Lower leg skin (tissue), 4 donors: ENCODE measurements around the gene PLCH1. TPM values are rescaled to one million over a fixed set of nuclear protein-coding genes. Genes with fewer than 3 reads are reported as not detected.

Source experiments
- DNase-seq, 2 donors: peaks; one replicate each; pipeline ENCODE4 v3.0.0-alpha.2; 2019; ENCODE audit warnings: low spot score in 2 of 2
- H3K4me3 ChIP-seq: fragments of 200-600 bp; sonication (generic); 2 replicates; pipeline ENCODE4 v1.5.1; 2017; ENCODE audit warnings: mild to moderate bottlenecking, low read depth; ENCODE audit not compliant: poor library complexity, severe bottlenecking
- POLR2A ChIP-seq, 2 donors: fragments of 450-650 bp; IDR thresholded peaks; one replicate each; pipeline ENCODE4 v1.6.1; 2016 to 2017; ENCODE audit warnings: antibody characterized with exemption in 2 of 2, mild to moderate bottlenecking in 1 of 2, moderate library complexity in 1 of 2
- WGBS, 2 donors: methylation state at CpG; one replicate each; pipeline ENCODE4 v1.1.5; 2018; 5-methylcytosine and 5-hydroxymethylcytosine counted together
- intact Hi-C: fragments of 100-400 bp; cut with DNase I; formaldehyde crosslinking; loops from one replicate; pipeline ENCODE4 v1.15.0; 2023; ENCODE audit warnings: low total_unique reads
- total RNA-seq, 4 donors: library from RNA; depleted of rRNA; stranded (reverse); fragments of >200 nt; gene quantifications; one replicate each; pipeline ENCODE4 v1.1.0, GENCODE V29; 2016
- TF ChIP-seq, protein P1 (sequence below), 3 donors: fragments of 450-650 bp; IDR thresholded peaks; one replicate each; pipeline ENCODE4 v1.5.1; 2016; ENCODE audit warnings: antibody characterized with exemption in 3 of 3, mild to moderate bottlenecking in 3 of 3, moderate library complexity in 2 of 3

The PLCH1 gene
- total RNA-seq, 4 donors from 2014 or later, result 0.55 to 1.2 (median 0.79) TPM

DNA sequence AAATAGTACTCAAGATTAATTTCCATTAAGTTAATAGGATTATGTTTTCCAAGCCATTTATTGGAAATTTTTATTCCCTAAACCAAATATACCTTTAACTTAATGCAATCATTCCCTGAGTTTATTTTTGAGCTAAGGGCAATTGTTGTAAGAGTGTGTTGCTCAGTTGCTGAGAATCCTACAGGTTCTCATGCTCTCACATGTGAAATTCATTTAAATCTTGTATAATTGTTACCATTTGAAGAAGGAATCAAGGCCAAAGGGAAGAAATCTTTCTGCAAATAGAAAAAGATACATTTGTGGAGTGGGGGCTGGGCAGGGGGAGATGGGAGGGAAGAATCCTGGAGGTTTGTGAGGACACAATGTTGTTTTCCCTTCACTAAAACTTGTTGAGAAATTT lies 248.7 kb downstream of the PLCH1 start:
- intact Hi-C loops, result no loop called here
- H3K4me3 ChIP-seq, result no peak overlapping the region
- TF ChIP-seq POLR2A (IDR thresholded peaks at IDR 0.05), result no peak
- TF ChIP-seq, protein P1, sequence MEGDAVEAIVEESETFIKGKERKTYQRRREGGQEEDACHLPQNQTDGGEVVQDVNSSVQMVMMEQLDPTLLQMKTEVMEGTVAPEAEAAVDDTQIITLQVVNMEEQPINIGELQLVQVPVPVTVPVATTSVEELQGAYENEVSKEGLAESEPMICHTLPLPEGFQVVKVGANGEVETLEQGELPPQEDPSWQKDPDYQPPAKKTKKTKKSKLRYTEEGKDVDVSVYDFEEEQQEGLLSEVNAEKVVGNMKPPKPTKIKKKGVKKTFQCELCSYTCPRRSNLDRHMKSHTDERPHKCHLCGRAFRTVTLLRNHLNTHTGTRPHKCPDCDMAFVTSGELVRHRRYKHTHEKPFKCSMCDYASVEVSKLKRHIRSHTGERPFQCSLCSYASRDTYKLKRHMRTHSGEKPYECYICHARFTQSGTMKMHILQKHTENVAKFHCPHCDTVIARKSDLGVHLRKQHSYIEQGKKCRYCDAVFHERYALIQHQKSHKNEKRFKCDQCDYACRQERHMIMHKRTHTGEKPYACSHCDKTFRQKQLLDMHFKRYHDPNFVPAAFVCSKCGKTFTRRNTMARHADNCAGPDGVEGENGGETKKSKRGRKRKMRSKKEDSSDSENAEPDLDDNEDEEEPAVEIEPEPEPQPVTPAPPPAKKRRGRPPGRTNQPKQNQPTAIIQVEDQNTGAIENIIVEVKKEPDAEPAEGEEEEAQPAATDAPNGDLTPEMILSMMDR (IDR thresholded peaks at IDR 0.05), result no peak
- no peak for DNase-seq

DNA sequence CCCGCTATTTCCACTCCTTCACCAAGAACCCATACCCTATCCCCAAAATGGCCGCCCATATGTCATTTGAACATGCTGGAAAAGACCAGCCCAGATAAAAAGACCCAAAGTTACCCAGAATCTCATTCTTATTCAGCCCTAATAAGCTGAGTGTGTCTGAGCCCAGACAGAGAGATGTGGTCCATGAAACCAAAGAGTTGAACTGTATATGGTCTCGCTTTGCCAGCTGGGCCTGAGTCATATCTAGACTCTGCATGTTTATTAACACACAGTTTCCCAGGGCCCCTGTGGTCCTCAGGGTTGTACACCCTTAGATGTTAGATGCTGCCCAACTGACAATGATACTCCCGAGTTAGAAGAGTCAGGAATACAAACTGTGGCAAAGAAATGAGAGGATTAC lies 249.5 kb downstream of the PLCH1 start:
- WGBS, 2 donors, result 82 to 86% methylated on average over 4 of the region's 4 CpGs
- no peak for DNase-seq

DNA sequence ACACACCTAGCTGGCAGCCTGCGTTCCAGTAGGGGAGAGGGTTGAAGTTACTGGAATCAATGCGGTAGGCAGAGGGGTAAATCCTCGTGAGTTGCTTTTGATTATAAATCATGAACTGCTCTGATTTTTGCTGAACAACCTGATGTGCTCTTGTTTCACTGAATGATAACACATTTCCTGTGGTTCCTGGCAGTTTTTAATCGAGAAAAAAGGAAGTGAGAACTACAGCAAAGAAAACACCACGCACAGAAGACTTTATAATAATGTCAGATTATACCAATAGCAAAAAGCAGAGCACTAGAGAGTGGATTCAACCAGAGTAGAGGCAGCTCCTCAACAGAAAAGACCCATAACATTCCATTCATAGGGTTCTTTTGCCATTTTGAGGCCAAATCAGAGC lies 250.5 kb downstream of the PLCH1 start:
- WGBS, 2 donors, result 72% methylated on average over 5 of the region's 5 CpGs

More for the DNA sequence above, 249.5 kb downstream of the PLCH1 start:
- TF ChIP-seq, protein P1 (IDR thresholded peaks at IDR 0.05), result no peak
- TF ChIP-seq POLR2A (IDR thresholded peaks at IDR 0.05), result no peak
- intact Hi-C loops, result no loop called here
- H3K4me3 ChIP-seq, result no peak overlapping the region

DNA sequence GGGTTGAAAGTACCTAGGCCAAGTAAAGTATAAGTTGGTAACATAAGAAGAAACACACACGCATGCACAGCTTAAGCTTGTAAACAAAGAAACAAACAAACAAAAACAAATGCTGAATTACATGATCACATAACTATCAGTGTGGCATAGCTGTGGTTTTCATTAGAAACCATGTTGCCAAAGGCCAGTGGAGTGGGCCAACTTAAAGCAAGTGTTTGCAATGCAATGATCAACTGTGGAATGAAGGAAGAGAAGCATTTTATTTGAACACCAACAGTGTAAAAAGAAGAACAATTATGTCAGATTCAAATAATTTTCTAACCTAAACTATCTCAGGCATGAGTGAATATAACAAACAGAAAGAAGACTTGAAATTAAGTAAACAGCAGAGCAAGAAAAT lies 252.0 kb downstream of the PLCH1 start:
- WGBS, 2 donors, result 73 to 82% methylated on average over 1 of the region's 1 CpG
- no peak for DNase-seq
- intact Hi-C loops, result no loop called here
- no peak for TF ChIP-seq POLR2A (IDR thresholded peaks at IDR 0.05)
- TF ChIP-seq, protein P1 (IDR thresholded peaks at IDR 0.05), result no peak
- H3K4me3 ChIP-seq, result no peak overlapping the region

More for the DNA sequence above, 250.5 kb downstream of the PLCH1 start:
- intact Hi-C loops, result no loop called here
- no peak for DNase-seq
- no peak overlapping the region for H3K4me3 ChIP-seq
- TF ChIP-seq POLR2A (IDR thresholded peaks at IDR 0.05), result no peak
- TF ChIP-seq, protein P1 (IDR thresholded peaks at IDR 0.05), result no peak

DNA sequence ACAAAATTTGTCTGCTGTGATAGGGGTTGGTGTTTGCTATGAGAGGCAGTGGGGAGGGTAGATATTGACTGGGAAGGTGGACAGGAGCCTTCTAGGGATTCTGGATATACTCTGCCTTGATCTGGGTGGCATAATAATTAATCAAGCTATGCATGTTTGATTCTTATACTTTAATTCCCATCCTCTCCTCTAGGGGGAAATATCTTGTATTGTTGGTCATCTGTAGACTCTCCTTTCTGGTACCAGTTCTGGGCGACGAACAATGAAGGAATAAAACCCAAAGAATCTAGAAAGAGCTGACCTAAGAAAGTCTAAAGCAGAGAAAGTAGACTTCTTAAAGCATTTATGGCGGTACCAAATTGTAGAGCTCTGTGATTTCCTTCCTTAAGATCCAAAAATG lies 253.2 kb downstream of the PLCH1 start:
- DNase-seq, result no peak
- intact Hi-C loops, result no loop called here
- TF ChIP-seq, protein P1 (IDR thresholded peaks at IDR 0.05), result no peak
- TF ChIP-seq POLR2A (IDR thresholded peaks at IDR 0.05), result no peak
- H3K4me3 ChIP-seq, result no peak overlapping the region
- 95 to 96% methylated on average over 3 of the region's 3 CpGs for WGBS, 2 donors

DNA sequence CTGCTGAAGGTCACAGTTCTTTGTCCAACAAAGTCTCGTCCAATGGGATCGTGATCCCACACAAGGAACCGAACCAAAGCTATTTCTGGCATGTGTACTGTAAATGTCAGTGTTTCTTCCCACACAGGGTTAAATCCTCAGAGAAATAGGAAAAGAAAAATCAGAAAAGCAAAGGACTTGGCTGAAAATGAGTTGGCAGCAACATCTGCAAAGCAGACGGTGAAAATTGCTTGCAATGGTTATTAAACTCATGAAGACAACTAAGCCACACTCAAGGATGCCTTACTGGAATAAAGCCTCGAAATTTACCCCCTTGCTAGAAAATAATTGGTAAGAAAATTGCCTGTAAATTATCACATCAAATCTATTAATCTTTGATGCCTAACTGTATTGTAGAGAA lies 256.2 kb downstream of the PLCH1 start:
- 52 to 63% methylated on average over 5 of the region's 5 CpGs for WGBS, 2 donors
- intact Hi-C loops, result no loop called here
- no peak for DNase-seq
- TF ChIP-seq POLR2A (IDR thresholded peaks at IDR 0.05), result no peak
- TF ChIP-seq, protein P1 (IDR thresholded peaks at IDR 0.05), result no peak
- no peak overlapping the region for H3K4me3 ChIP-seq
